Trophoblast cell (in vitro differentiated cells and primary cell): ENCODE measurements around the gene CA12.

Experiments
- DNase-seq, 2 donors: peaks; one replicate each; pipeline ENCODE4 v3.0.0-alpha.2; 2016
- H2AFZ ChIP-seq: 2 replicates; pipeline ENCODE4 v1.6.1; 2013; ENCODE audit warnings: low read length, moderate library complexity, mild to moderate bottlenecking; ENCODE audit not compliant: insufficient read depth, poor library complexity
- H2AK5ac ChIP-seq: 2 replicates; pipeline ENCODE4 v1.6.1; 2013; ENCODE audit warnings: mild to moderate bottlenecking, low read length
- H2BK120ac ChIP-seq: 2 replicates; pipeline ENCODE4 v1.6.1; 2013; ENCODE audit warnings: low read length, mild to moderate bottlenecking, moderate library complexity; ENCODE audit not compliant: insufficient read depth, poor library complexity
- H2BK12ac ChIP-seq: 2 replicates; pipeline ENCODE4 v1.6.1; 2013; ENCODE audit warnings: mild to moderate bottlenecking, low read length, moderate library complexity
- H2BK5ac ChIP-seq: 2 replicates; pipeline ENCODE4 v1.6.1; 2013; ENCODE audit warnings: low read length, low read depth, moderate library complexity, mild to moderate bottlenecking; ENCODE audit not compliant: poor library complexity
- H3K14ac ChIP-seq: 2 replicates; pipeline ENCODE4 v1.6.1; 2013; ENCODE audit warnings: mild to moderate bottlenecking, low read length
- H3K18ac ChIP-seq: 2 replicates; pipeline ENCODE4 v1.6.1; 2013; ENCODE audit warnings: mild to moderate bottlenecking, low read length
- H3K23ac ChIP-seq: 2 replicates; pipeline ENCODE4 v1.6.1; 2013; ENCODE audit warnings: low read length
- H3K27ac ChIP-seq: 2 replicates; pipeline ENCODE4 v1.5.1; 2013; ENCODE audit warnings: low read depth, mild to moderate bottlenecking, inconsistent platforms, low read length, moderate library complexity
- H3K27me3 ChIP-seq: 2 replicates; pipeline ENCODE4 v1.6.1; 2013; ENCODE audit warnings: inconsistent platforms, mild to moderate bottlenecking, low read length, moderate library complexity; ENCODE audit not compliant: insufficient read depth
- H3K36me3 ChIP-seq, 2 experiments: 1 replicate in 1 of 2; 2 replicates in 1 of 2; pipeline ENCODE4 v1.6.1; 2013; ENCODE audit warnings: low read length in 2 of 2, mild to moderate bottlenecking in 2 of 2, moderate library complexity in 1 of 2; ENCODE audit not compliant: insufficient read depth in 2 of 2, control insufficient read depth in 1 of 2
- H3K4ac ChIP-seq: 2 replicates; pipeline ENCODE4 v1.6.1; 2013; ENCODE audit warnings: low read depth, mild to moderate bottlenecking, low read length, moderate library complexity
- H3K4me1 ChIP-seq, 2 experiments: 1 replicate in 1 of 2; 2 replicates in 1 of 2; pipeline ENCODE4 v1.6.1; 2013; ENCODE audit warnings: low read length in 2 of 2, mild to moderate bottlenecking in 2 of 2, moderate library complexity in 1 of 2; ENCODE audit not compliant: insufficient read depth in 2 of 2, control insufficient read depth in 1 of 2
- H3K4me2 ChIP-seq: 2 replicates; pipeline ENCODE4 v1.6.1; 2013; ENCODE audit warnings: inconsistent platforms, mild to moderate bottlenecking, low read length, moderate library complexity
- H3K4me3 ChIP-seq: 2 replicates; pipeline ENCODE4 v1.5.1; 2013; ENCODE audit warnings: mild to moderate bottlenecking, low read depth, low read length, inconsistent platforms
- H3K79me1 ChIP-seq: one replicate; pipeline ENCODE4 v1.6.1; 2013; ENCODE audit warnings: low read length
- H3K79me2 ChIP-seq: 2 replicates; pipeline ENCODE4 v1.6.1; 2013; ENCODE audit warnings: low read length, mild to moderate bottlenecking; ENCODE audit not compliant: control insufficient read depth, insufficient read depth, poor library complexity
- H3K9ac ChIP-seq: 2 replicates; pipeline ENCODE4 v1.6.1; 2013; ENCODE audit warnings: mild to moderate bottlenecking, low read length
- H3K9me3 ChIP-seq: 2 replicates; pipeline ENCODE4 v1.6.1; 2013; ENCODE audit warnings: low read depth, mild to moderate bottlenecking, control low read depth, inconsistent platforms, low read length; ENCODE audit not compliant: insufficient read depth
- H4K12ac ChIP-seq: 2 replicates; pipeline ENCODE4 v1.6.1; 2013; ENCODE audit warnings: low read depth, mild to moderate bottlenecking, low read length, moderate library complexity
- H4K8ac ChIP-seq: 2 replicates; pipeline ENCODE4 v1.6.1; 2013; ENCODE audit warnings: low read depth, mild to moderate bottlenecking, low read length, moderate library complexity
- H4K91ac ChIP-seq: one replicate; pipeline ENCODE4 v1.6.1; 2013; ENCODE audit warnings: low read depth, mild to moderate bottlenecking, low read length, moderate library complexity
- WGBS: extraction: QIAGEN DNeasy Blood & Tissue Kit; methylation state at CpG from one replicate; pipeline ENCODE4 v1.1.7; 2013; ENCODE audit warnings: missing lambda C conversion rate; ENCODE audit not compliant: insufficient read length, insufficient coverage; ENCODE audit errors: extremely low coverage; 5-methylcytosine and 5-hydroxymethylcytosine counted together

The CA12 gene

DNA sequence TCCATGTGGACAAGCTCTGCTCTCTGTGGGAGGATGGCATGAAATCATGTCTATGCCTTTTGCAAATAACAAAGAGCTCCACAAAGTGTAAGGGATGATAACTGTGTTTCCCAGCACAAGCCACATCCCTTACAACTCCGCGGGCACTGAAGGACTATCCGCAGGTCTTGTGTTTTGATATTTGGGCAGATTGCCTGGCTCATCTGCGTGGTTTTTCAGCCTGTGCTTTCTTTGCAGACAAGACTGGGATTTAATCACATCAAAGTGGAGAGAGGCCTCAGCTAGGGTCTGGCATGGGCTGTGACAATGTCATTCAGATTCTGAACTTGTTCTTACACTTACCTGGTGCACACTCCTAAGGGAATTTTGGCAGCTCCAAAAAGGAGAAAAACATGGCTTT, 30.2 kb upstream of the CA12 start:
- no peak for DNase-seq
- Histone ChIP-seq H3K79me1 (no peaks in the 10 kb centered on the region), H3K9me3 (no peaks in the 10 kb centered on the region), H4K91ac (no peak overlapping the region), H3K4ac (no peak overlapping the region), H3K14ac (no peak overlapping the region), H3K23ac (no peak overlapping the region), H3K4me1 (no peaks in the 10 kb centered on the region), H3K4me3 (no peak overlapping the region), H3K36me3 (no peaks in the 10 kb centered on the region), H4K8ac (no peak overlapping the region), H3K27me3 (no peaks in the 10 kb centered on the region), H2BK12ac (no peak overlapping the region), H3K9ac (no peak overlapping the region), H3K79me2 (no peaks in the 10 kb centered on the region), H2AK5ac (no peak overlapping the region), H2BK120ac (no peak overlapping the region), H2BK5ac (no peak overlapping the region), H3K4me2 (no peak overlapping the region), H4K12ac (no peak overlapping the region), H3K27ac (no peak overlapping the region), H3K18ac (no peak overlapping the region), H2AFZ (no peak overlapping the region)
- WGBS: no CpG with 5 or more reads among the region's 4 CpGs

DNA sequence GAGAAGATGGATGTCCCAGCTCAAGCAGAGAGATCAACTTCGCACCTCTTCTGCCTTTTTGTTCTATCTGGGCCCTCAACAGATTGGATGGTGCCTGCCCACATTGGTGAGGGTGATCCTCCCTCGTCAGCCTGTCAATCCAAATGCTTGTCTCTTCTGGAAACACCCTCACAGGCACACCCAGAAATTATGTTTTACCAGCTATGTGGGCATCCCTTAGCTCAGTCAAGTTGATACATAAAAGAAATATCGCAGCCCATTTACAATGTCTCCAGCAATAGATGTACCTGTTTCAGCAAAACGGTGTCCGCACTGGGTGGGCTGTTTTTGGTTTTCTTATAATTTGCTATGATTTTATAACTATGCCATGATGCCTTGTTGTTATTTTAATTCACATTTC, 27.5 kb upstream of the CA12 start:
- no peak overlapping the region for H3K27ac ChIP-seq
- no peak overlapping the region for H3K4me3 ChIP-seq
- no peak overlapping the region for H2AFZ ChIP-seq
- no peaks in the 10 kb centered on the region for H3K79me2 ChIP-seq
- no peak overlapping the region for H3K23ac ChIP-seq
- no peaks in the 10 kb centered on the region for H3K79me1 ChIP-seq
- no peak overlapping the region for H2AK5ac ChIP-seq
- H4K91ac ChIP-seq: no peak overlapping the region
- no peak overlapping the region for H4K8ac ChIP-seq
- DNase-seq: no peak
- no peaks in the 10 kb centered on the region for H3K36me3 ChIP-seq
- H3K4me1 ChIP-seq: no peaks in the 10 kb centered on the region
- no CpG with 5 or more reads among the region's 5 CpGs for WGBS
- no peak overlapping the region for H2BK5ac ChIP-seq
- no peak overlapping the region for H3K14ac ChIP-seq
- no peak overlapping the region for H2BK120ac ChIP-seq
- H2BK12ac ChIP-seq: no peak overlapping the region
- no peak overlapping the region for H3K4ac ChIP-seq
- H3K9me3 ChIP-seq: no peaks in the 10 kb centered on the region
- H3K27me3 ChIP-seq: no peaks in the 10 kb centered on the region
- H3K4me2 ChIP-seq: no peak overlapping the region
- H4K12ac ChIP-seq: no peak overlapping the region
- H3K9ac ChIP-seq: no peak overlapping the region
- H3K18ac ChIP-seq: no peak overlapping the region

GRCh38 chr15:63408524-63408923, 26.9 kb upstream of the CA12 start:
- no peak overlapping the region for H3K14ac ChIP-seq
- WGBS: no CpG with 5 or more reads among the region's 2 CpGs
- no peaks in the 10 kb centered on the region for H3K79me1 ChIP-seq
- DNase-seq: no peak
- no peak overlapping the region for H2BK5ac ChIP-seq
- no peaks in the 10 kb centered on the region for H3K4me1 ChIP-seq
- H2AK5ac ChIP-seq: no peak overlapping the region
- no peak overlapping the region for H4K8ac ChIP-seq
- H3K9ac ChIP-seq: no peak overlapping the region
- H4K91ac ChIP-seq: no peak overlapping the region
- no peak overlapping the region for H4K12ac ChIP-seq
- no peaks in the 10 kb centered on the region for H3K27me3 ChIP-seq
- H2BK120ac ChIP-seq: no peak overlapping the region
- H3K27ac ChIP-seq: no peak overlapping the region
- H3K4me3 ChIP-seq: no peak overlapping the region
- no peaks in the 10 kb centered on the region for H3K36me3 ChIP-seq
- no peak overlapping the region for H2BK12ac ChIP-seq
- no peaks in the 10 kb centered on the region for H3K79me2 ChIP-seq
- H3K23ac ChIP-seq: no peak overlapping the region
- H2AFZ ChIP-seq: no peak overlapping the region
- no peak overlapping the region for H3K4ac ChIP-seq
- H3K18ac ChIP-seq: no peak overlapping the region
- H3K4me2 ChIP-seq: no peak overlapping the region
- no peaks in the 10 kb centered on the region for H3K9me3 ChIP-seq

DNA sequence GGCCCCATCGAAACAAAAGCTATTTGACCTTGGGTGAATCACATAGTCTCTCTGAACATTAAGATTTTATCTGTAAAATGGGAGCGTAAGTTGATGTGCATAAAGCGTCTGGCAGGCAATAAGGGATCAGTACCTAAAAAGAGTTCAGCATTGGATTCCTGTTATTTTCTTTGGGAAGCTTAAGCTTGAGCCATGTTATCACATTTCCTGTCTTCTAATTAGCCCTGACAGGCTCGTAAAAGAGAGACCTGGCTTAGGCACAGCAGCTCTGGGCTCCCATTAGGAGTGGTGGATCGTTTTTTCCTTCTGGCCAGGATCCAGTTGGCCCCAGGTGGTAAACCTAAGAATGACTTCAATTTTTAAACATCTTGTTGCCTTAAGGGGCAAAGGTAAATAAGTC, 26.0 kb upstream of the CA12 start:
- Histone ChIP-seq H2AK5ac (no peak overlapping the region), H3K4me2 (no peak overlapping the region), H3K23ac (no peak overlapping the region), H3K9me3 (no peaks in the 10 kb centered on the region), H3K9ac (no peak overlapping the region), H3K27me3 (no peaks in the 10 kb centered on the region), H3K27ac (no peak overlapping the region), H4K91ac (no peak overlapping the region), H3K18ac (no peak overlapping the region), H3K4me1 (no peaks in the 10 kb centered on the region), H3K79me1 (no peaks in the 10 kb centered on the region), H4K8ac (no peak overlapping the region), H2BK120ac (no peak overlapping the region), H2AFZ (no peak overlapping the region), H4K12ac (no peak overlapping the region), H3K4me3 (no peak overlapping the region), H3K36me3 (no peaks in the 10 kb centered on the region), H2BK12ac (no peak overlapping the region), H2BK5ac (no peak overlapping the region), H3K14ac (no peak overlapping the region), H3K4ac (no peak overlapping the region), H3K79me2 (no peaks in the 10 kb centered on the region)
- no peak for DNase-seq
- WGBS: no CpG with 5 or more reads among the region's 5 CpGs
